ENCODE data around the gene DPP7.
"Not testable (repeated sequence)": the region's sequence is repeated elsewhere in the genome, so short reads cannot be mapped to it uniquely, and the experiment has no call there.

DPP7 gene

DNA sequence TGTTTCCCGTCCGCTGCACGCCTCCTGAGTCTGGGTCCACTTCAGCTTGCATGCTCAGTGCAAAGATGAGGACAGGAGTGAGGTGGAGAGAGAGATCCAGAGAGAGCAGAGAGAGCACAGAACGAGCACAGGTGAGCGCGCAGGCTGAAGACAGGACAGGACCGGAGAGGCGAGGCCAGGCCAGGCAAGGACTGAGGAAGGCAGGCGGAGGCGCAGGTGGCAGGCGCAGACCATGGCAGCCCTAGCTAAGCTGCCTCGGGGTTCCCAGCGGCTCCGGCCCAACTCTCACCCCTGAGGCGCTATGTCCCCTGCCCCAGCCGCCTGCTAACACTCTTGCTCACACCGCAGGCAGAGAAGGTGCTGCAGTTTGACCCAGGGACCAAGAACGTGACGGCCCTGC lies 34.1 kb upstream of the DPP7 start:
- no peak overlapping the region for H3K4me3 ChIP-seq (ENCODE audit: low read depth, low read length)
- DNase-seq (ENCODE audit: low read depth) = no peak

DNA sequence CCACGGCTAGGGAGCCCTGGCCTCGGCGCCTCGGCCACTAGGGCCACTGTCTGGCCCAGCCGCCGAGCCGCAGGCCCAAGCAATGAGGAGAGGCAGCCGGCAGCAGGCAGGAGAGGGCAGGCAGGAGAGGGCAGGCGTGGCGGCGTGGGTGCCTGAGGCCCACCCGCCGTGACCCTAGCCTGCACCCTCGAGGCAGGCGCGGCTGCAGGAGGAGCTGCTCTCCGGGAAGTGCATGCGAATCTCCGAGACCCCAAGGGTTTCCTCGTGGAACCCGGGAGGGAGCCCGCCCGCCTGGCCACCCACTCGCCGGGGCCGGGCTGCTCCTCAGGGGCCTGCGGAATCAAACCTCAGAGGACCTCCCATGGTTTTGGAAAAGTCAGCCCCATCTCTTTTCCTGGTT lies 33.7 kb upstream of the DPP7 start:
- H3K4me3 ChIP-seq (ENCODE audit: low read depth, low read length) = no peak overlapping the region
- DNase-seq (ENCODE audit: low read depth) = no peak

DNA sequence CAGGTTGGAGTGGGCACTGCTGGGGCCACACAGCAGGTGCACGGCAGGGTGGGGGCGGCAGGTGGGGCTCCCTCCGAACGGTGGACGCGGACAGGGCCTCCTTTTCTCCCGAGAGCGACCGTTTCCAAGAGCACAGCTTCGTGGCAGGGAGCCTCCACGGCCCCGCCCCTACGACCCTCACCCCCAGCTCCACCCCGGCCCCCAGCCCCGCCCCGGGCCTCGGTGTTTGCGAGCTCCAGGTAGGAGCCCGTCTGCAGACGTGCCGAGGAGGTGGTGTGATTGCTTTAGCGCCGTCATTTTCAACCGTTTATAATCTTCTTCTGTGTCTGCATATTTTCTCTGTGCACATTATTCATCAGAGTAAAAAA lies 33.2 kb upstream of the DPP7 start:
- H3K4me3 ChIP-seq (ENCODE audit: low read depth, low read length) = no peak overlapping the region
- no peak for DNase-seq (ENCODE audit: low read depth)

DNA sequence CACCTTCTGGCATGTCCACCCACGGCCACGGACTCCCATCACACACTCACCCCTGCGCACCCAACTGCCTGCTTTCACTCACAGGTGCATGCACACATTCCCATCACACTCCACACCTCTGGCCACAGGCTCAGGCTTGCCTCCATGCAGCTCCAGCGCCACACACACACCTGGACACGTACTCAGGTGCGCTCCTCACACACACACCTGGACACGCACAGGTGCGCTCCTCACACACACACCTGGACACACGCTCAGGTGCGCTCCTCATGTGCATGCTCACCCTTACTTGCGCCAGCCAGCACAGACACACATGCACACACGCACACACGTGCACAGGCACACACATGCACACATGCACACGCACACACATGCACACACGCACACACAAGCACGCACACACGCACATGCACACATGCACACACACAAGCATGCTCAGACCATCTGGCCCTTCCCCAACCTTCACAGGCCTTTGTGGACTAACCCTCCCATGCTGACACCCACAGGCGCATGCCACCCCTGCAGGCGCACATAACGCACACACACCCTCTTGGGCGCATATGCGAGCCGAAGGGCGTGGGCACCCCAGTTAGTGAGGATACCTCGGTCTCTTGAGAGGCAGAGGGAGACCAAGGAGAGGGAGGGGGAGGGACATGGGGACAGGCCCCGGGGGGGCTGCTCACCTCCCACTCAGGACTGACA lies 32.7 kb upstream of the DPP7 start:
- DNase-seq (ENCODE audit: low read depth) = no peak
- H3K4me3 ChIP-seq (ENCODE audit: low read depth, low read length) = no peak overlapping the region

DNA sequence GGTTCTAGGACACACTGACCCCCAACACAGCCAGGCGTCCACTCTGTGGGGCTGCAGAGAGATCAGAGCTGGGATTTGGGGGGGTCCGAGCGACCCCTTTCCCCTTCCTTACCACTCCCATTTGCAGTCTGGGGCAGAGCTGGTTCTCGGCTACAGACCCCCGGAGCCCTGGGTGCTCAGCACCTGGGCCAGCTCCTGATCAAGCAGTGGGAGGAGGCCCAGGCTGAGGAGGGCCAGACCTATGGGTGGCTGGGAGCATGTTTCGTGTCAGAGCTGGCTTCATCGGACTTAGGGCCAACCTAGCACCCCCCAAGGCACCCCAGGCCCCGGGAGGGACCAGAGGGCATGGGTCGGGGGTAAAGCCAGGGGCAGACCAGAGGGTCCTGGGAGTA lies 32.0 kb upstream of the DPP7 start:
- H3K4me3 ChIP-seq (ENCODE audit: low read depth, low read length) = no peak overlapping the region
- no peak for DNase-seq (ENCODE audit: low read depth)

DNA sequence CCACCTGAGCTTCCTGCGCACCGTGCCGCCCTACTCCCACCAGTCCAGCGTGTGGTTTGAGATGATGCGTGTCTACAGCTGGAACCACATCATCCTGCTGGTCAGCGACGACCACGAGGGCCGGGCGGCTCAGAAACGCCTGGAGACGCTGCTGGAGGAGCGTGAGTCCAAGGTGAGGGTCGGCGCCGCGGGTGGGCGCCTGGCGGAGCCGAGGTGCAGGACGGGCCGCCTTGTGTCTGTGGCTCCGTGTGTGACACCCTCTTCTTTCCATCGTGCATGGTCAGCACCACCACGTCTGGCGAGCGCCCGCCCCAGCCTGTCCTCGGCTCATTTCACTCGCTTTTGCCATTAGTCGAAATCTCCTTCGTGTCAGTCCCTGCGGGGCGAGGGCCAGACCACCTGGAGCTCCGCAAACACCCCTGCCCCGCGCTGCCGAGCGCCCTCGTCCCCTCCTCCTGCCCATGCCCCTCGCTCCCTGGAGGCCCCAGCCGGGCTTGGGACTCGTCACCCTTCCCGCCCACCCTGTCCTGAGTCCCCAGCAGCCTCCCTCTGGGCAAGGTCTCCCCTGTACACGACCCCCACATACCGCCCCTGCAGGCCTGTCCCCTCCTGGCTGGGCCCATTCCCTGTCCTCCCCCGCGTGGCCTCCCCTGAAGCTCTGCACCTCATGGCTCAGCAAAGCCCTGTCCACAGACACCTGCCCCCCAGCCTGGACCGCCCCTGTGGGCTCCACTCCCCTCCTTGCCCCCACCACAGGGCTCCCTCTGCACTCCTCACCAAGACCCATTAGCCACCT lies 31.4 kb upstream of the DPP7 start:
- no peak for DNase-seq (ENCODE audit: low read depth)
- no peak overlapping the region for H3K4me3 ChIP-seq (ENCODE audit: low read depth, low read length)

DNA sequence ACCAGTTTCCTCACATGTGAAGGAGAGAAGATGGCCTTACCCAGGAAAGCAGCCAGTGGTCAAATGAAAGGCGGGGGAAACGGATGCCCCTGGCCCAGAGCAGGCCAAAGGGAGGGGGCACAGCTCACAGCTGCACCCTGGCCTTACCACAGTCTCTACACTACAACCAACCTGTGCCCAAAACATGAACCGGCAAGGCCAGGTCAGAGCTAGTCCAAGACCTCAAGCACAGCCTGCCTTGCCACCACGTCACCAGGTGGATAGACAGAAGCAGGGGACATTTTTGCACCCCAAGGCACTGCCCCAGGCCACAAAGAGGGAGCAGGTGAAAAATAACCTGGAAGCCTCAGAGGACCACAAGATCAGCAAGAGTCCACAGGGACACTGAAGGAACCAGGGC lies 28.9 kb upstream of the DPP7 start:
- no peak overlapping the region for H3K4me3 ChIP-seq (ENCODE audit: low read depth, low read length)
- no peak for DNase-seq (ENCODE audit: low read depth)

DNA sequence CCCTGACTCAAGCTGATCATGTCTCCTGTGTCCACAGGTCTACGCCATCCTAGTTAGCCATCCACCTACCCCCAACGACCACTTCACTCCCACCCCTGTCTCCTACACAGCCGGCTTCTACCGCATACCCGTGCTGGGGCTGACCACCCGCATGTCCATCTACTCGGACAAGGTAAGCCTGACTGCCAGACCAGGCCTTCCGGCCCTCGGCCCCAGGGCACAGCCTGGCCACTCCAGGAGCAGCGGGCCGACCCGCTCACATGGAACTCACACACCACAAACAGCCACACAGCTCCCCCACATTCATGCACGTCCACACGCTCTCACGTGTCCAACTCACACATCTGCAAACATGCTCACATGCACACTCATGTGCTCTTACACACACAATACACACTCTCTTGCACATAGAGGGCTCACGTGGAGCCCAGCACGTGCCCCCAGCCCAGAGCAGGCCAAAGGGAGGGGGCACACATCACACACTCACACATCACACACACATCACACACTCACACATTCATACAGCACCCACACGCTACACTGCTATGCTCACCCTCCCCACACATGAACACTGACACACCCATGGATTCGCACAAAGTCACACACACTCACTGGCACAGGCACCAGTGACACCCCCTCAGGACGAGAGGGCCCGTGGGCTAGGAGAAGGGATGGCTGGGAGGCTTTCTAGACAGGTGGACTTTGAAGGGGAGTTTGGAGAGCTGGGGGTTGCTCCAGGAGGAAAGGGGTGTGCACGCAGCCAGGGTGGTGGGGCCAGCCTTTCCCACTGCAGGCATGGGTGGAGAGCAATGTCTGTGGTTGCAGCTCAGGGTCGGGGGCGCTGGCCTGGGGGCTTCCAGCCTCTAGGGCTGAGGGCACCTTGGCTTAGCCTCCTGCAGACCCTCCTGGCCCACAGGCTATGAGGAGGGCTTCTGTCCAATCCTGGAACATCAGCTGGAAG lies 27.7 kb upstream of the DPP7 start:
- no peak overlapping the region for H3K4me3 ChIP-seq (ENCODE audit: low read depth, low read length)
- no peak for DNase-seq (ENCODE audit: low read depth)

DNA sequence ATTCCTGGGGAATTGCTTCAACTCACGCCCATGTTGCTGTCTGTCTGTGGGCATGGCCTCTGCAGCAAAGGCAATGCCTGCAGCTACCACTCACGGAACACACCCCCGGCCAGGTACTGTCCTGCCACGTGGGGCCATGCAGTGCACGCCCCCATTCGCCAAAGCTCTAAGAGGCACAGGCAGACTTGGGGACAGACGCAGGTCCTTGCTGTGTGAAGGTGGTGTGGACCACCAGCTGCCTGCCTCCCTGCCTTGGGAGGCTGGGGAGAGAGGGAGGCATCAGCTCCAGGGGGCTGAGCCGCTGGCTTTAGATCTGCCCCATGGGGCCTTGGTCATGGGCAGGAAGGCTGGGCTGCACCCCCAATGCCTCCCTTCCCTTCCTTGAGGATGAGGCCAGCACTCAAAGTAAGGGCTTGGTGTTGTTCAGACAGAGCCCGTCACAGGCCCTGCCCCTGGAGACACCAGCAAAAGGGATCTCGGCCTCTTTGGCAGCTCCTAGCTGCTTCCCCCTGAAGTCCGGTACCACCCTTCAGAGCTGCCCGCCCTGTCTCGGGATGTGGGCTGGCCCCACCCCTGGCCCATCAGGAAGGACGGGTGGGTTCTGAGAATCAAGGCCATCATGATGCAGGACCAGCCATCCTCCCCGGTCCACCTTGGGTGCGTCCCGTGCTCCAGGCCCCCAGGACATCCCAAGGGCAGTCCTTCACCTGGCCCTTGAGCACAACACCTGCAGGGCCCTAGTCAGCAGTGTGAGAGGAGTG lies 26.7 kb upstream of the DPP7 start:
- H3K4me3 ChIP-seq (ENCODE audit: low read depth, low read length) = no peak overlapping the region
- DNase-seq (ENCODE audit: low read depth) = no peak

DNA sequence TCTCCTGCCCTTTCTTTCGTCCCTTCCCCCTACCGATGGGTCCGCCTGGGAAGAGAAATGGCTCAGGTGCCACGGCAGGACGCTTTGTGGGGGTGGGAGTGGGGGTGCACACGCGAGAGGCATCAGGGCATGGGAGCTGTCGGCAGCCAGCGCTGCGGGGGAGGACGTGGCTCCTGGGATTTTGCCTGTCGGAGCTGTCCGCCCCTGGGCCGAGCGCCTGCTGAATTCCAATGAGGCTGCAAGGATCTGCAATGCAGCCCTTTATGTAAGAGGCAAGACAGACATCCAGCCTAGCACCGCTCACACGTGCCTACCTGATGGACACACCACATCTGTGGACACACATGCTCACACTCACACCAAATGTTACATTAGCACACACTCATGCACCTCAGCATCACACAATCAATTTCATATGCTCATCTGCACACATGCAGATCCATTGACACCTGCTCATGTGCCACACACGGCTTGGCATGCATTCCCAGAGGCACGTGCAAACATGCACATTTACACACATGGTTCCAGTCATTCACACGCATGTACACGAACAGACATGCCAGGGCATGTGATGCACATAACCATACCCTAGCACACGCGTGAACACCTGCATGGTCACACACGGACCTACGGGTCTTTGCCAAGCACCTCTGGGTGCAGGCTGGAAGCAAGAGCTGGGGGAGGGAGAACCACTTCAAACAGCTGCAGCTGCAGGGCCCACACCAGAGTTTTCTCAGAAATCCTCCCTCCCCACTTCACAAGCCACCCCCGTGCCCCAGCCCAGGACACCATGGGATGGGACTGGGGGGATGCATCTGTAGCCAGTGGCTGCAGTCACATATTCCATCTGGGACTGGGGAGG lies 25.8 kb upstream of the DPP7 start:
- DNase-seq (ENCODE audit: low read depth) = no peak
- no peak overlapping the region for H3K4me3 ChIP-seq (ENCODE audit: low read depth, low read length)

DNA sequence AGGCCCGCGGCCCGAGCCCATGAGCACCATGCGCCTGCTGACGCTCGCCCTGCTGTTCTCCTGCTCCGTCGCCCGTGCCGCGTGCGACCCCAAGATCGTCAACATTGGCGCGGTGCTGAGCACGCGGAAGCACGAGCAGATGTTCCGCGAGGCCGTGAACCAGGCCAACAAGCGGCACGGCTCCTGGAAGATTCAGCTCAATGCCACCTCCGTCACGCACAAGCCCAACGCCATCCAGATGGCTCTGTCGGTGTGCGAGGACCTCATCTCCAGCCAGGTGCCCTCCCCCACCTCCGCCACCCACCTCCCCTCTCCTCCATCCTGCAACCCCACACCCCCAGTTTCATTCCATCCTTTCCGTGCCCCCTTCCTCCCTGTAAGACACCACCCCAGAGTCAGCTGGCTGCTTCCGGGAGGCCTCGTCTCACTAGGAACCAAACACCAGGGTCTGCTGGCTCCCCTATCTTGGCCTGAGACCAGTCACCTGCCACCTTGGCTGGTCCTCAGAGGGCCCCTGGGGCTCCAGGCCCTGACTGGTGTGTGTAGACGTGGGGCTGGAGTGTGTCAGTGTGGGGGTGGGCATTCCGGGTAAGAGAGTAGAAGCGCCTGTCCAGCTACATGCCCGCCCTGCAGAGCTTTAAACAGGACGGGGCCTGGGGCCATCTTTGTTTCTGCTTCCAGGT lies 25.1 kb upstream of the DPP7 start:
- DNase-seq (ENCODE audit: low read depth) = no peak
- no peak overlapping the region for H3K4me3 ChIP-seq (ENCODE audit: low read depth, low read length)

DNA sequence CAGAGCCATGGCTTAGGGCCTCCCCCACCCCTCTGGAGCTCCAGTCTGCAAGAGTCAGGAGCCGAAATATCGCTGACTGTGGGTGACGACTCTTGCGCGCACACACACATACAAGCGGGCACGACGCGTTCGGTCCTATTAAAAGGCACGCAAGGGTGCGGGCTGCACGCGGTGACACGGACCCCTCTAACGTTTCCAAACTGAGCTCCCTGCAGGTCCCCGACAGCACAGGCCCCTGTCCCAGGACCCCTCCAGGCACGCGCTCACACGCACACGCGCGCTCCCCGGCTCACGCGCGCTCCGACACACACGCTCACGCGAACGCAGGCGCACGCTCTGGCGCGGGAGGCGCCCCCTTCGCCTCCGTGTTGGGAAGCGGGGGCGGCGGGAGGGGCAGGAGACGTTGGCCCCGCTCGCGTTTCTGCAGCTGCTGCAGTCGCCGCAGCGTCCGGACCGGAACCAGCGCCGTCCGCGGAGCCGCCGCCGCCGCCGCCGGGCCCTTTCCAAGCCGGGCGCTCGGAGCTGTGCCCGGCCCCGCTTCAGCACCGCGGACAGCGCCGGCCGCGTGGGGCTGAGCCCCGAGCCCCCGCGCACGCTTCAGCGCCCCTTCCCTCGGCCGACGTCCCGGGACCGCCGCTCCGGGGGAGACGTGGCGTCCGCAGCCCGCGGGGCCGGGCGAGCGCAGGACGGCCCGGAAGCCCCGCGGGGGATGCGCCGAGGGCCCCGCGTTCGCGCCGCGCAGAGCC lies 24.4 kb upstream of the DPP7 start, which contains the start of gene GRIN1:
Gene GRIN1, plus strand, starts transcription at position 433 of the 746 bp plus-strand sequence. CDS start 333 bp downstream, outside the sequence.
- no peak within 1 kb of the TSS for H3K4me3 ChIP-seq (ENCODE audit: low read depth, low read length)
- DNase-seq (ENCODE audit: low read depth) = no peak

DNA sequence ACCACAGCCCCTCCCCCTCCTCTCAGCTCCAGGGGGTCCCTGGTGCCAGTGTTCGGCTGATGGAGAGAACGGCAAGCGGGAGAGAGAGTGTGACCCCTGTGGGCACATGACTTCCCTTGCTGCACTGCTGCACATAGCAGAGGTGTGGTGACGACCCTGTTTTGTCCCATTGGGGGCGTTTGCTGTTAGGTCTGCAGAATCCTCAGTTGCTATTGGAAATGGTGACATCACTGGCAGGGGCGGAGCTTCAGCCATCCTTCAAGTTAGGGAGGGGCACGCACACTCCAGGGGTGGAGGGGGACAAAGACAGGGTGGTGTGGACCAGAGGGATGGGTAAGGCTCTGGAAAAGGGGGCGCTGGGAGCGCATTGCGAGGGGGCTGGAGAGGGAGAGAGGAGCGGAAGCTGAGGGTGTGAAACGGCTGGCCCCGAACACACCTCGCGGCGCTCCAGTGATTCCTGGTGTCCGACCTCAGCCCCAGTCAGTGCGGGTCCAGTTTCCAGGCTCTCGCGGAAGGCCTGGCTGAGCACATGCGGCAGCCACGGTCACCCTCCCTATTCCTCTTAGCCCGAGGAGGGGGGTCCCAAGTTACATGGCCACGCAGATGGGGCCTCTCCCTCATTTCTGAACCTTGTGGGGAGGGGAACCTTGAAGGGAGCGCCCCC lies 23.7 kb upstream of the DPP7 start:
- DNase-seq (ENCODE audit: low read depth) = no peak
- no peak overlapping the region for H3K4me3 ChIP-seq (ENCODE audit: low read depth, low read length)

DNA sequence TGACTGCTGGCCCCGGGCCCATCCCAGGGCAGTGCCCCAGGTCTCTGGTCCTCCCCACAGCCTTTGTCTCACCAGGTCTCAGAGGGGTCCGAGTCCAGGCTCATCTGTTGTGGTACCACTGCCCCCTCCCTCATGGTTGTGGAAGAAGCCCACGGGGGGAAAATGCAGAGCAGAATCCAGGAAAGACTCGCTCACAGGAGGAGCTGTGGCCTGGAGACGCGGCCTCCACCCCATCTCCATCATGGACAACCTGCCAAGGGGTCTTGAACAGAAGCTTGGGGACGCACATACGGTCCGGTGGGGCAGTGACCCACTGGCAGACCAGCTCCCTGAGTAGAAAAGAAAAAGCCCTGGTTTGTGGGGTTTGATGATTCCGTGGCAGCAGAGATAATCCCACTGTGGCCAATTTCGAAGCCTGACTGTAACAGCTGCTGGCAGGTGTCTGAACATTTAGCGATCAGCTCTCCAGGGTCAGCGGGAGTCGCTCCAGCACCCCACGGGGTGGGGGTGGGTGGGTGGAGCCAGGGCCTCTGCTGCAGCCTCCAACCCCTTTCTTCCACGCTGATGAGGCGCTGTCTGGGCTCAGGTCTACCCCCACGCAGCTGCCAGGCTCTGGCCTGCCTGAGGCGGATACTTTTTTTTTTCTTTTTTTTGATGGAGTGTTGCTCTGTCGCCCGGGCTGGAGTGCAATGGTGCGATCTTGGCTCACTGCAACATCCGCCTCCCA lies 22.5 kb upstream of the DPP7 start:
- DNase-seq (ENCODE audit: low read depth) = no peak
- H3K4me3 ChIP-seq (ENCODE audit: low read depth, low read length) = no peak overlapping the region

DNA sequence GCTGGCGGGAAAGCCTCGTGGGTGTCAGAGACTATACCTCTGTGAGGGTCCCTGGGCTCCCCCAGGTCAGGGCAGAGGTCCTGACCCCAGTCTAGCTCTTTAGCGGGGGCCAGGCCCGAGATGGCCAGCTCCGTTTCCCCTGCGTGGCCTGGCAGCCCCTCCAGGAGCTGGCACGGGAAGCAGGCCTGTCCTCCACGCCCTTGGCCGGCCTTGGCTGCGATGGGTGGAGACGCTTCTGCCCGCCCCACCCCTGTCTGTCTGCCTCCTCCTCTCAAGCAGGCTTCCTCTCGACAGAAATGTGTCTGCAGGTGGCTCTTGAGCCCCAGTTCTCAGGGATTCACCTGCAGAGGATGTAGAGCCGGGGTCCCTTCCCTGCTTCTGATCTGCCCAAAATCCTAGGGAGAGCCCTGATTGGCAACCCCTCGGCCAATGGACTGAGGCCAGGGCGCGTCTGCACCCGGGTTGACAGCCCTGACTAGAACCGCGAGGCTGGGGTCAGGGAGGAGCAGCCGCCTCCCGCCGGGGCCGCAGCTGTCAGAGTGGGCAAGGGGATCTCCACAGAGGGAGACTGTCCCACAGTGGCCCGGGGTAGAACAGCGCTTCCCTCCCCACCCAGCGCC lies 21.8 kb upstream of the DPP7 start:
- DNase-seq (ENCODE audit: low read depth) = no peak
- H3K4me3 ChIP-seq (ENCODE audit: low read depth, low read length) = no peak overlapping the region

DNA sequence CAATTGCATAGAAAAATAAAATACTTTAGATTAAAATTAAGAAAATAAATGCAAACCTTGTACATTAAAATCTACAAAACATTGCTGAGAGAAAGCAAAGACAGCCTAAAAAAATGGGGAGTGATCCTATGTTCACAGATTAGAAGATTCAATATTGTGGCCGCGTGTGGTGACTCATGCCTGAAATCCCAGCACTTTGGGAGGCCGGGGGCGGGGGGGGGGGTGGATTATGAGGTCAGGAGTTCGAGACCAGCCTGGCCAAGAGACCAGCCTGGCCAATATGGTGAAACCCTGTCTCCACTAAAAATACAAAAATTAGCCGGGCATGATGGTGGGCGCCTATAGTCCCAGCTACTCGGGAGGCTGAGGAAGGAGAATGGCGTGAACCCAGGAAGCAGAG lies 20.6 kb upstream of the DPP7 start:
- DNase-seq (ENCODE audit: low read depth); H3K4me3 ChIP-seq (ENCODE audit: low read depth, low read length): not testable (repeated sequence)

All from skeletal muscle cell (primary cell).